ENCODE results near the gene HIBCH.
"Not testable (repeated sequence)": the region's sequence is repeated elsewhere in the genome, so short reads cannot be mapped to it uniquely, and the experiment has no call there.

Gene HIBCH

GRCh38 chr2:190342611-190343010 is 23.0 kb upstream of the HIBCH start:
- no peak for DNase-seq

GRCh38 chr2:190340369-190340768 is 20.7 kb upstream of the HIBCH start:
- DNase-seq: no peak

- DNase-seq: no peak
Observed at GRCh38 chr2:190339394-190339793, 19.8 kb upstream of the HIBCH start.

DNA sequence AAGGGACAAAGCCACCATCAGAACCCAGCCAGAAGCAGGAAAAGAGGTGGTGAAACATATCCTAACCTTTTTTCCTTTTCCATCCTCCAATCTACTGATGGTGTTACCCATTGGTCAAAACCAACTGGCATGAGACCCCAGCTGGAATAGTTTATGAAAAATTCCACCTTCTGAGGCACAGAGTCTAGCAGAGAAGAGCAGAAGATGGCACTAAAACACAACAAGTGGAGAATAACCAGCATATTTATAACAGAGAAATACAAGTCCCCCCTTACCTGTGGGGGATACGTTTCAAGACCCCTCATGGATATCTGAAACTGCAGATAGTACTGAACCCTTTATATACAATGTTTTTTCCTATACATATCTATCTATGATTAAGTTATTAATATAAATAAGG is 18.8 kb upstream of the HIBCH start:
- DNase-seq: no peak

DNA sequence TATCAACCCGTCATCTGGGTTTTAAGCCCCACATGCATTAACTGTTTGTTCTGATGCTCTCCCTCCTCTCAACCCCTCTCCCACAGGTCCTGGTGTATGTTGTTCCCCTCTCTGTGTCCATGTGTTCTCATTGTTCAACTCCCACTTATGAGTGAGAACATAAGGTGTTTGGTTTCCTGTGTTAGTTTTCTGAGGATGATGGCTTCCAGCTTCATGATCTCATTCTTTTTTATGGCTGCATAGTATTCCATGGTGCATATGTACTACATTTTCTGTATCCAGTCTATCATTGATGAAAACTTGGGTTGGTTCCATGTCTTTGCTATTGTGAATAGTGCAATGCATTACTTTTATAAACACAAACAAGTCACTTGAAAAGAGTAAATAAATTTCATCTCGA is 16.8 kb upstream of the HIBCH start:
- no peak for DNase-seq

DNA sequence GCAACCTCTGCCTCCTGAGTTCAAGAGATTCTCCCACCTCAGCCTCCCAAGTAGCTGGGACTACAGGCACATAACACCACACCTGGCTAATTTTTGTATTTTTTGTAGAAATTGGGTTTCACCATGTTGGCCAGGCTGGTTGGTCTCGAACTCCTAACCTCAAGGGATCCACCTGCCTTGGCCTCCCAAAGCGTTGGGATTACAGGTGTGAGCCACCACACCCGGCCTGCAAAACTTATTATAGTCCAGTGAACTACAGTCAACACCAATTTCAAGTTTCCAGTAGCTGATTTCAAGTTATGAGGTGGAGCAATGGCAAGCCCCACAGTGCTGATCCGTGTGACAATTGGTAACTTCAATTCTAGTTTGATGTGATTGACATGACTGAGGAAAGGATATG is 16.0 kb upstream of the HIBCH start:
- not testable (repeated sequence) for DNase-seq

DNA sequence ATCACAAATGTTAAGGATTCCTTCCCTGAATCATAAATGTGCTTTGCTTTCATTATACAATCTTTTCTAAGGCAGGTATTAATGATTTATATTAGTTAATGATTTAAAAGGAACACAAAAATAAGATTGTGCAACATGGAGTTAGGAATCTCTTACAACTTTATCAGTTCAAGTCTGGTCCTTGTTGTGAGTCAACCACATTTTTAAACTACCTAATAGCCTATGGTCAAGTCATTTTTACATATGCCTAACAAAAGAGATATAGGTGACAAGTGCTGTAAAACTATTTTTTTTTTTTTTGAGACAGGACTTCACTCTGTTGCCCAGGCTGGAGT is 15.6 kb upstream of the HIBCH start:
- no peak for DNase-seq

DNA sequence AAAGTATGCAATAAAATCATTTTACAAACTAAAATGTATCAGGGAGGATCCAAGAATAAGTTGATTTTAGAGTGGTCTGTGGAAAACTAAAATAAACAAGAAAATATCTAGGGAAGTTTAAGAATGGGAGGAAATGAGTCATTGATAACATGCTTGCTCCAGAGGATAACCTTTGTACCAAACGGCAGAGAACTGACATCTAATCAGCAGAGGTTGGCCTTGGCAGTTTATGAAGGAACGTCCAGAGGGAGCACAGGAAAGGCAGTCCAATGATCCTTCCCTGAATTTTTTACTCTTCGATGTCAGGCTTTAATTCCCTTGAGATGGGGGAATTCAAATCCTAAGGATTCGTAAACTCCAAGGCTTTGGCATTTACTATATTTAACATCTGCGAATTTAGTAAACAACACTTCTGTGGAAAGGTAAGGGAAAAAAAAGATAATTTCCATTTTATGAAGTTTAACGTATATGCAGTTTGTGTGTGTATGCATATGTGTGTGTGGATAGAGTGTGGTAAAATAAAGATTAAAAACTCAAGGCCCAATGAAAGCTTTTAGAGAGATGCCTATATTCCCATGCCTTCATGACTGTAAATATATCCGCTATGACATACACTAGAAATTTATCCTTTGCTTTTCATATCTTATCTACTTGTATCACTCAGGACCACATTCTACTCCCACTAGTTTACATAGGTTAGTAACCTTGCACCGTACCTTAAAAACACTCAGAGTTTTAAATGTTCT is 15.0 kb upstream of the HIBCH start:
- DNase-seq: no peak

DNA sequence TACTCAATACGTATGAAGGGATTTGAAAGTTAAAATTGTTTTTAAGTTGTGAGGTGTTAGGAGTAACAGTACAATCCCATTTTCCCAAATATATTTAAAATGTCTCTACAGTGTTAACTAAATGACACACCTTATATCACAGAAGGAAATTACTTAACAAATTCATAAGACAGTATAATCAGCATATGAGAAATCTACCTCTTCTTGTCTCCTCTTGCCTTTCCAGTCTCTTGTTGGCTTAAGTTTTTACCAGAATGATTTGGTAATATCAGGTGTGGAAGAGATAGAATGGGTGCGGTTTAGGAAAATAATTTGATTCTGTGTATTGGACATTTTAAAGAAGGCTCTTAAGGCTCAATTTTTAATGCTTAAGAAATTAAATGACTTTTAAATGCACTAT is 14.3 kb upstream of the HIBCH start:
- DNase-seq: no peak

DNA sequence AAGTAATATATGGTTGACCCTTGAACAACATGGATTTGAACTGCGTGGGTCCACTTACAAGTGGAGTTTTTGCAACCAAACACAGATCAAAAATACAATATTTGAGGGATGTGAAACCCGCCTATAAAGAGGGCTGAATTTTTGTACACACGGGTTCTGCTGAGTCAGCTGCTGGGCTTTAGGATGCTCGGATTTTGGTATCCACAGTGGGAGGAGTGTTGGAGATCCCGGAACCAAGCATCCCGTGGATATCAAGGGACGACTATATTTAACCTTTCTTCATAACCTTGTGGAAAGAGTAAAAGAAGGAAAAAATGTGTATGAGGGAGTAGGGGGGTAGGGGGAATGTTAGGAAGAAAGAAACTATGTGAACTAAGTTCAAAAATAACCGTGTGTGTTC is 13.8 kb upstream of the HIBCH start:
- DNase-seq: no peak

- DNase-seq: no peak
Observed at GRCh38 chr2:190328573-190329147, 9.0 kb upstream of the HIBCH start.

DNA sequence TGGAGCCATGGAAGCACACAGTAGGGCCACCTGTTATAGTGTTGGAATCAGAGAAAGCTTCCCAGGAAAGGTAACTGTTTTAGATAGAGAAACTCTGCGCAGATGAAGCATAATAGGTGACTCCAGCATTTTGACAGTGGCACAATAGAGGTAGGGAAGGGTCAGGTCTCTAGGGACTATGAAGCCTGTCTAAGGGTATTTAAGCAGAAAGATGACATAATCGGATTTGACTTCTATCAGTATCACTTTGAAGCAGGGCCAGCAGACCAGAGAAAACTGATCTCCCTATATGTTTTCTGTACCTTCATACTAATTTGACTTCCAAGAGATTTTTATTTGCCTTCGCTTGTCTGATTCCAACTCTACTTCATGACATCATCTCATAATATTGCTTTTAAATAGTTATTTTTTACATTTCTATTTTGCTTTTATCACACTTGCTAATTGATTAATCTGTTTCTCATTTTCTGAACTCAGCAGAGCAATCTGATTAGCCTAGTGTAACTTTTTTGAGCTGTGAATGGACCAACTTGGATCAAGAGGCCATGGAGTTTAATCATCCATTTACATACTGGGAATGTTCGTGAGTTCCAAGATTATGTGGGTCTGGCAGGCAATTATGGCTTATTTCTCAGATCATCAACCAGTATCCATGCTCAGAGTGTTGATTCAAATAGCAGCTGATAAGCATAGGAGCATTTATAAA is 8.4 kb upstream of the HIBCH start:
- no peak for DNase-seq

DNA sequence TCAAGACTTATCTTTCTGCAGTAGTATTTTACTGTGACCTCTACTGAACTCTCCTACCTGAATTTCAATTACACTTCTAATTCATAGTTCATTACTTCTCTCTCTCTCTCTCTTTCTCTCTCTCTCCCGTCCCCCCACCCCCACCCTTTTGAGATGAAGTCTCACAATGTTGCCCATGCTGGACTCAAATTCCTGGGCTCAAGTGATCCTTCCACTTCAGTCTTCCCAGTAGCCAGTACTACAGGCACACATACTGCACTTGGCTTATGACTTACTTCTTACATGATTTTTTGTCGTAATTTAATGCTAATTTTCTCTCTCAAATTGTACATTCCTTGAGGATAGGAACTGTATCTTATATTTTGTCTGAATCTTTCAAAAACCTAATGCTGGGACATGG is 6.0 kb upstream of the HIBCH start:
- no peak for DNase-seq

GRCh38 chr2:190323406-190323805 is 3.8 kb upstream of the HIBCH start:
- DNase-seq: no peak

- no peak for DNase-seq
Observed at GRCh38 chr2:190320696-190321095, 1.1 kb upstream of the HIBCH start.

- DNase-seq: peak; percentile 37
Observed at GRCh38 chr2:190318931-190319554, 583 bp downstream of the HIBCH start.

GRCh38 chr2:190318514-190318913 is 1.1 kb downstream of the HIBCH start:
- DNase-seq: no peak

DNA sequence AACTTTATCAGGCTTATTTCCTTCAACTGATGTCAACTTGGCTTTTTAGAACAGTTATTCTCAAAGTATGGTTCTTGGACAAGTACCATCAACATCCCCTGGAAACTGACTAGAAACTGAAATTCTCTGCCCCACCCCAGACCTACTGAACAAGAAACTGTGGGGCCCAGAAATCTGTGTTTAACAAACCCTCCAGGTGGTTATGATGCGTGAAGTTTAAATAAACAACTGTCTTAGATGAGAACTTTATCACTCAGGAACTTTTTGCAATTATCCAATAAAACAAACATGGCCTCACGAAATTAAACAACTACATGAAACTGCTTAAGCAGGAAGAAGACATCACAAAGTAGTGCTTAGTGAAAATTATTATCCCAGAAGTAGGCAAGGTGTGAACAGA is 4.4 kb downstream of the HIBCH start:
- no peak for DNase-seq

GRCh38 chr2:190313880-190314279 is 5.7 kb downstream of the HIBCH start:
- DNase-seq: no peak

DNA sequence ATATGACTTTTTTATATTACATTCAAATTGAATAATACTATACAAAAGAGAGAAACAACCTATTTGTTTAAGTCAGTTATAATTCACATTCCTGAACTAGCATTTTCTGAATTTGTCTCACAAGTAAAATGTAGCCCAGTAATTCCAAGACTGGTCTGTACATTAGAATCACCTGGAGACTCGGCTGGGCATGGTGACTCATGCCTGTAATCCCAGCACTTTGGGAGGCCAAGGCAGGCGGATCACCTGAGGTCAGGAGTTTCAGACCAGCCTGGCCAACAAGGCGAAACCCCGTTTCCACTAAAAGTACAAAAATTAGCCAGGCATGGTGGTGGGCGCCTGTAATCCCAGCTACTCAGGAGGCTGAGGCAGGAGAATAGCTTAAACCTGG is 7.0 kb downstream of the HIBCH start:
- DNase-seq: not testable (repeated sequence)

DNA sequence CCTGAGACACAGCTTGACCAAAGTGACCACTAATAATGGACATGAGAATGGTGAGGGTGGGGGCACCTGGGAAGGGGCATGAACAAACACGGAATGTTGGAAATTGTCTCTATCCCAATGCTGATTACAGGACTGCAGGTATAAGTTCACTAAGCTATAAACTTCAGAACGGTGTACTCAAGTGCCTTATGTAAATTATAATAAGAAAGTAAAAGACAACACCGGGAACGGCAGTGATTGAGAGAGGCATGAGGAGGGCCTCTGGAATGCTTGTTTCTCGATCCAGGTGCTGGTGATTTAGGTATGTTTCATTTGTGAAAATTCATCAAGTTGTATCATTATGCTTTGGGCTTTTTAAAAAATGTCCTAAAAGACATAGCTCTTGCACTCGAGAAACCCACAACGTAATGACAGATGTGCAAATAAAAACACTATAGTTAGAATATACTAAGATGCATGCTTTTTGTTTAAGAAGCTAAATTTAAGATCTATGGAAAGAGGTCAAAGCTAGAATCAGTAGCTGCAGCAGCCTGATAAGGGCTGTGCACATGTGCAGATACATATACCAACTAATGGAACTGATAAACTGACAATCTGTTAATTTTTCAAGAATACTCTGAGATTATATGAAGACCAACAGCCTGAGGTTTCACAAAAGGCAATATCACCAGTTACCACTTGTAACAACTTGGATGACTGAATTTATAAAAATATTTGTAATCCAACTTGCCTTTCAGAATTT is 7.6 kb downstream of the HIBCH start:
- DNase-seq: no peak

DNA sequence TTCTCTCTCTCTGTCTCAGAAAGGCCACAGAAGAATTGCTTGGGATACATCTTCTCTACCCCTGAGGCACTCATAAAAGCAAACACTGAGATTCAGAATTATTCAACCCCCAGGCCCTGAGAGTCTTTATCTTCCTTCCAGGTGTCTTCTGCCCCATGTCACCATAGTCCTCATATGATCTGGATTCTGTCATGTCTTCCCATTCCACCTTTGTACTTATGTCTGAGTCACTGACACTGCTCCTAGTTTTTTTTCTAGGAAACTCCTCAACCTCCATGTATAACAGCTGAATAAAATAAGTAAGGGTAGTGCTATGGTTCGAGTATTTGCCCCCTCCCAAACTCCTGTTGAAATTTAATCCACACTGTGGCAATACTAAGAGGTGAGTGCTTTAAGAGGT is 11.6 kb downstream of the HIBCH start:
- DNase-seq: no peak

DNA sequence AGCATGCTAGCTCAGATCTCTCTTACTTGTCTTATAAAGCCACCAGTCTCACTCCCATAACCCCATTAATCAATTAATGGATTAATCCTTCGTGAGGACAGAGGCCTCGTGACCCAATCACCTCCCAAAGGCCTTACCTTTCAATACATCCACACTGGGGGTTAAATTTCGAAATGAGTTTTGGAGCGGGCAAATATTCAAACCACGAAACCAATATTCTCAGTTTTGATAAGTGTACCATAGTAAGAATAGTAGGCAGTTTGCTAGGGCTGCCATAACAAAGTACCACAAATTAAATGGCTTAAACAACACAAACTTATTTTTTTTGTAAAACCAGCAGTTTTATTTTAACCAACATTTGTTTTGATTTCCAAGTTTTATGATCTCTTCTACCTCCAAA is 15.2 kb downstream of the HIBCH start:
- DNase-seq: no peak

Data from right hindlimb (tissue), 1 donor.